ENCODE measurements around the gene ACOT7. TPM values are rescaled to one million over a fixed set of nuclear protein-coding genes. Genes with fewer than 3 reads are reported as not detected.
A peak's percentile ranks its signal among the peaks of the same experiment; 100 is the strongest.

ACOT7 gene
- total RNA-seq, 2 experiments from 2014 or later: 5.3 to 5.4 TPM

- Histone ChIP-seq H3K4me3 (ENCODE audit: low read length) (no peak overlapping the region), H3K27ac (ENCODE audit: low read depth in 1 of 2, low read length in 2 of 2) (no peak overlapping the region), H3K27me3 (ENCODE audit: control insufficient read depth in 1 of 2, insufficient read depth in 2 of 2, low read length in 2 of 2) (peaks cover 41 to 48% of the 10 kb centered on the region in 2 experiments), H3K36me3 (ENCODE audit: insufficient read depth, low read length) (no peaks in the 10 kb centered on the region), H3K9me3 (ENCODE audit: control insufficient read depth in 1 of 2, insufficient read depth in 1 of 2, low read length in 2 of 2) (peaks cover 0 to 31% of the 10 kb centered on the region in 2 experiments), H3K4me1 (ENCODE audit: insufficient read depth, low read length) (peaks cover 21% of the 10 kb centered on the region)
- no peak overlapping the region for H3K4me3 Mint-ChIP-seq
- no peaks in the 10 kb centered on the region for H3K9me3 Mint-ChIP-seq
- H3K27ac Mint-ChIP-seq: no peak overlapping the region
- peaks cover 9% of the 10 kb centered on the region for H3K4me1 Mint-ChIP-seq (ENCODE audit: low read depth)
- TF ChIP-seq CTCF (IDR thresholded peaks at IDR 0.05): no peak
- ATAC-seq (ENCODE audit: poor library complexity) (no peak), DNase-seq (no peak)
- intact Hi-C loops (cut with DNase I, micrococcal nuclease): loop anchor here in 1 of 2 experiments (10.0 kb wide), 2 partner anchors 215 to 465 kb away; partner anchors contain the start of gene DNAJC11
- POLR2A ChIA-PET: interaction anchor here (0.6 kb wide), 1 partner anchor 154 kb away, joined by 3 read pairs; no protein-coding TSS in a partner anchor
- CTCF ChIA-PET: no interaction called here
- H3K36me3 Mint-ChIP-seq (ENCODE audit: low read depth): no peaks in the 10 kb centered on the region
- H3K27me3 Mint-ChIP-seq: peaks cover 49% of the 10 kb centered on the region
Measured at GRCh38 chr1:6239950-6240768, 153.4 kb downstream of the ACOT7 start.

GRCh38 chr1:6239213-6239752 is 154.3 kb downstream of the ACOT7 start:
- no peaks in the 10 kb centered on the region for H3K9me3 Mint-ChIP-seq
- no peak overlapping the region for H3K27ac Mint-ChIP-seq
- intact Hi-C loops (cut with DNase I, micrococcal nuclease): loop anchor here in 1 of 2 experiments (10.0 kb wide), 2 partner anchors 214 to 466 kb away; partner anchors contain the start of gene DNAJC11
- H3K4me3 Mint-ChIP-seq: peak overlapping the region; percentile 38
- Histone ChIP-seq H3K27me3 (ENCODE audit: control insufficient read depth in 1 of 2, insufficient read depth in 2 of 2, low read length in 2 of 2) (peaks cover 36 to 42% of the 10 kb centered on the region in 2 experiments), H3K27ac (ENCODE audit: low read depth in 1 of 2, low read length in 2 of 2) (no peak overlapping the region), H3K4me1 (ENCODE audit: insufficient read depth, low read length) (peaks cover 24% of the 10 kb centered on the region), H3K4me3 (ENCODE audit: low read length) (no peak overlapping the region), H3K36me3 (ENCODE audit: insufficient read depth, low read length) (no peaks in the 10 kb centered on the region), H3K9me3 (ENCODE audit: control insufficient read depth in 1 of 2, insufficient read depth in 1 of 2, low read length in 2 of 2) (peaks cover 0 to 31% of the 10 kb centered on the region in 2 experiments)
- POLR2A ChIA-PET: interaction anchor here (0.6 kb wide), 1 partner anchor 155 kb away, joined by 3 read pairs; no protein-coding TSS in a partner anchor
- CTCF ChIA-PET: interaction anchor here (0.5 kb wide), 1 partner anchor 164 kb away, joined by 4 read pairs; no protein-coding TSS in a partner anchor
- H3K27me3 Mint-ChIP-seq: peaks cover 41% of the 10 kb centered on the region
- H3K36me3 Mint-ChIP-seq (ENCODE audit: low read depth): no peaks in the 10 kb centered on the region
- peaks cover 18% of the 10 kb centered on the region for H3K4me1 Mint-ChIP-seq (ENCODE audit: low read depth)
- TF ChIP-seq CTCF (IDR thresholded peaks at IDR 0.05): no peak
- DNase-seq (no peak), ATAC-seq (ENCODE audit: poor library complexity) (no peak)

GRCh38 chr1:6237093-6237492 is 156.5 kb downstream of the ACOT7 start:
- DNase-seq (no peak), ATAC-seq (ENCODE audit: poor library complexity) (no peak)
- H3K27me3 ChIP-seq (ENCODE audit: control insufficient read depth in 1 of 2, insufficient read depth in 2 of 2, low read length in 2 of 2): peaks cover 21 to 24% of the 10 kb centered on the region in 2 experiments
- peak overlapping the region; percentile 66 for H3K4me3 Mint-ChIP-seq
- H3K36me3 Mint-ChIP-seq (ENCODE audit: low read depth): peaks cover 13% of the 10 kb centered on the region
- H3K36me3 ChIP-seq (ENCODE audit: insufficient read depth, low read length): peaks cover 16% of the 10 kb centered on the region
- H3K27ac ChIP-seq (ENCODE audit: low read depth in 1 of 2, low read length in 2 of 2): no peak overlapping the region
- H3K27me3 Mint-ChIP-seq: peaks cover 27% of the 10 kb centered on the region
- peaks cover 0 to 16% of the 10 kb centered on the region in 2 experiments for H3K9me3 ChIP-seq (ENCODE audit: control insufficient read depth in 1 of 2, insufficient read depth in 1 of 2, low read length in 2 of 2)
- TF ChIP-seq CTCF (IDR thresholded peaks at IDR 0.05): no peak
- no peak overlapping the region for H3K27ac Mint-ChIP-seq
- intact Hi-C loops (cut with DNase I, micrococcal nuclease): loop anchor here in 1 of 2 experiments (10.0 kb wide), 2 partner anchors 212 to 468 kb away; partner anchors contain the start of gene DNAJC11
- H3K9me3 Mint-ChIP-seq: no peaks in the 10 kb centered on the region
- H3K4me1 Mint-ChIP-seq (ENCODE audit: low read depth): peaks cover 22% of the 10 kb centered on the region
- peaks cover 24% of the 10 kb centered on the region for H3K4me1 ChIP-seq (ENCODE audit: insufficient read depth, low read length)
- ChIA-PET CTCF (no interaction called here), POLR2A (no interaction called here)
- no peak overlapping the region for H3K4me3 ChIP-seq (ENCODE audit: low read length)

All from CD4-positive, alpha-beta T cell (primary cell).